RPMI7951 (cell line): Measurements from ENCODE around the gene RABL3. TPM values are rescaled to one million over a fixed set of nuclear protein-coding genes. Genes with fewer than 3 reads are reported as not detected.
"Not testable (repeated sequence)": the region's sequence is repeated elsewhere in the genome, so short reads cannot be mapped to it uniquely, and the experiment has no call there.

Experiments used
- DNase-seq: peaks from one replicate; pipeline ENCODE4 v3.0.0-alpha.2; 2012; ENCODE audit warnings: low read depth
- total RNA-seq: library from RNA; depleted of rRNA; stranded (reverse); fragments of >200 nt; shearing (Covaris generic); gene quantifications from 2 replicates; pipeline ENCODE4 v1.2.3, GENCODE V29; 2014; rRNA removed

RABL3 gene
- total RNA-seq, 1 experiment from 2014 or later, result 32.0 TPM

GRCh38 chr3:120645083-120645845, 97.1 kb downstream of the RABL3 start:
- DNase-seq, result peak; percentile 24

GRCh38 chr3:120642368-120642948, 99.9 kb downstream of the RABL3 start:
- DNase-seq, result peak; percentile 70

GRCh38 chr3:120641696-120642246, 100.5 kb downstream of the RABL3 start:
- no peak for DNase-seq

- DNase-seq, result no peak
These were observed 102.1 kb downstream of the RABL3 start for GRCh38 chr3:120640231-120640630.

GRCh38 chr3:120638820-120639219, 103.5 kb downstream of the RABL3 start:
- not testable (repeated sequence) for DNase-seq

GRCh38 chr3:120637851-120638559, 104.3 kb downstream of the RABL3 start:
- DNase-seq, result peak; percentile 16

- DNase-seq, result no peak
These were observed 105.4 kb downstream of the RABL3 start for GRCh38 chr3:120636795-120637401.

Other genes starting within 250 kb of the RABL3 start
- 323 and 341 TPM in 2 replicates for gene NDUFB4, start 146.2 kb downstream of the RABL3 start, total RNA-seq
- gene HGD, start 60.3 kb downstream of the RABL3 start, total RNA-seq, result 0.24 TPM in 1 of 2 replicates, not detected in the other
- 16.5 TPM in 2 replicates for gene GTF2E1, start 228 bp upstream of the RABL3 start, total RNA-seq
- gene STXBP5L, start 165.7 kb upstream of the RABL3 start, total RNA-seq, result not detected in 2 replicates